ENCODE data around the gene GNG12. TPM values are rescaled to one million over a fixed set of nuclear protein-coding genes. Genes with fewer than 3 reads are reported as not detected.

Gene GNG12
- total RNA-seq, 6 donors from 2014 or later = 14.3 to 54.6 (median 45.1) TPM

DNA sequence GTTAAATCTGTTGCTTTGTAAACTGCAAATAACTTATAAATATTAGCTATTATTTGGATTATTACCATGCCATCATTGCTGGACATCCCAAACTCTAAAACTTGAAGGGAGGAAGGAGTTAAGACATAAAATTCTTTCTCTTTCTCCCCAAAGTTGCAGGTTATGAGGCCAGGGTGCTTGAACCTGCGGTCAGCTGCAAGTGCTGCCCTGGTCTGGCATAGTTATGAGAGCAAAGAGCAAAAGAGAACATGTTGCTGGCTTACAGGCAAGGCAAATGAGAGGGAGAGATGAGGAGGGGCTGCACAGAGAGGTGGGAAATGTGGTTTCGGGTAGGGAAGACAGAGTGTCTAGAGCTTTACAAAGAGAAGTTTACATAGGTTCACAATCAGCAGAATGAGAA lies 117.4 kb downstream of the GNG12 start:
- Histone ChIP-seq H3K36me3 (no peaks in the 10 kb centered on the region), H3K9me3 (no peaks in the 10 kb centered on the region), H3K27ac (no peak overlapping the region), H3K27me3 (no peaks in the 10 kb centered on the region), H3K4me3 (no peak overlapping the region), H3K4me1 (peaks cover 6 to 22% (median 11%) of the 10 kb centered on the region in 4 donors)
- DNase-seq (no peak), ATAC-seq (ENCODE audit: low FRiP score in 2 of 2) (no peak)
- TF ChIP-seq, protein P1, sequence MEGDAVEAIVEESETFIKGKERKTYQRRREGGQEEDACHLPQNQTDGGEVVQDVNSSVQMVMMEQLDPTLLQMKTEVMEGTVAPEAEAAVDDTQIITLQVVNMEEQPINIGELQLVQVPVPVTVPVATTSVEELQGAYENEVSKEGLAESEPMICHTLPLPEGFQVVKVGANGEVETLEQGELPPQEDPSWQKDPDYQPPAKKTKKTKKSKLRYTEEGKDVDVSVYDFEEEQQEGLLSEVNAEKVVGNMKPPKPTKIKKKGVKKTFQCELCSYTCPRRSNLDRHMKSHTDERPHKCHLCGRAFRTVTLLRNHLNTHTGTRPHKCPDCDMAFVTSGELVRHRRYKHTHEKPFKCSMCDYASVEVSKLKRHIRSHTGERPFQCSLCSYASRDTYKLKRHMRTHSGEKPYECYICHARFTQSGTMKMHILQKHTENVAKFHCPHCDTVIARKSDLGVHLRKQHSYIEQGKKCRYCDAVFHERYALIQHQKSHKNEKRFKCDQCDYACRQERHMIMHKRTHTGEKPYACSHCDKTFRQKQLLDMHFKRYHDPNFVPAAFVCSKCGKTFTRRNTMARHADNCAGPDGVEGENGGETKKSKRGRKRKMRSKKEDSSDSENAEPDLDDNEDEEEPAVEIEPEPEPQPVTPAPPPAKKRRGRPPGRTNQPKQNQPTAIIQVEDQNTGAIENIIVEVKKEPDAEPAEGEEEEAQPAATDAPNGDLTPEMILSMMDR (IDR thresholded peaks at IDR 0.05) = no peak
- TF ChIP-seq POLR2A (IDR thresholded peaks at IDR 0.05) (no peak), EP300 (IDR thresholded peaks at IDR 0.05) (no peak), POLR2AphosphoS5 (IDR thresholded peaks at IDR 0.05) (no peak)
- 79 to 100% methylated on average over 2 of the region's 2 CpGs for WGBS, 2 donors

DNA sequence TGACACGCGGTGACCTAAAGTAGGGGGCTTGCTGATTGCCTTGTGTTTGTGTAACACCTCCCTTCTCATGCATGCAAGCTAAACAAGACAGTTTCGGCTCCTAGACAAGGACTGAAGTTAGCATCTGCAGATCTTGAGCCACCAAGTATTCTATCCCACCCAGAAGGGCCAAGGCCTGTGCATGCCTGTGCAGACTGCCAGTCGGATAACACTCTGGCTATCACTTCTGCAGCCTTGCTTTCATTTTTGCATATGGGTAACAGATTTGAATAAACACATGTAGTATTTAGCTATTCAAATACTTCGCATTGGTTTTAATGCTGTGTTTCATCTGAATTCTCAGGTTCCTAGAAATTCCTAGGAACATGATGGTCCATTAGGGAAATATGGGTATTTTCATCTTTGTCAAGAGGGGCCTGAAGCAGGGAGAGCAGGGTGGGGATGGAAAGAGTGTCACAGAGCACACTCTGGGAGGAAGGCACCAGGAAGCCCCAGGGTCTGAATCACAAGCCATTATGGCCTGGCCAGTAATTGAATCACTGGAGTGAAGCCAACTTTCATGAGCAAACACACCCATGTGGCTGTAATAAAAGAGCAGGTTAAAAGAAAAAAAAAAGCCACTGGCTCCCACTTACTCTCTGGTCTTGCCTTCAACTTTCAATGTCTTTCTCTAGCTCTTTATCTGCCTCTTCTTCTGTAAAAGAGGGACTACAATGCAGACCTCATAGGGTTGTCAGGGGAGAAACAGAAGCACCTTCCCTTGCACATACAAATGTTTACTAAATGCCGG lies 120.0 kb downstream of the GNG12 start:
- 83 to 90% methylated on average over 6 of the region's 6 CpGs for WGBS, 2 donors
- H3K27ac ChIP-seq = no peak overlapping the region
- ATAC-seq (ENCODE audit: low FRiP score in 2 of 2) (peak in 1 of 2 donors; percentile 75), DNase-seq (no peak)
- TF ChIP-seq EP300 (IDR thresholded peaks at IDR 0.05) = no peak
- TF ChIP-seq, protein P1 (IDR thresholded peaks at IDR 0.05) = no peak
- H3K4me1 ChIP-seq = peaks cover 6 to 25% (median 11%) of the 10 kb centered on the region in 4 donors
- no peaks in the 10 kb centered on the region for H3K27me3 ChIP-seq
- H3K4me3 ChIP-seq = no peak overlapping the region
- no peaks in the 10 kb centered on the region for H3K36me3 ChIP-seq
- no peaks in the 10 kb centered on the region for H3K9me3 ChIP-seq

DNA sequence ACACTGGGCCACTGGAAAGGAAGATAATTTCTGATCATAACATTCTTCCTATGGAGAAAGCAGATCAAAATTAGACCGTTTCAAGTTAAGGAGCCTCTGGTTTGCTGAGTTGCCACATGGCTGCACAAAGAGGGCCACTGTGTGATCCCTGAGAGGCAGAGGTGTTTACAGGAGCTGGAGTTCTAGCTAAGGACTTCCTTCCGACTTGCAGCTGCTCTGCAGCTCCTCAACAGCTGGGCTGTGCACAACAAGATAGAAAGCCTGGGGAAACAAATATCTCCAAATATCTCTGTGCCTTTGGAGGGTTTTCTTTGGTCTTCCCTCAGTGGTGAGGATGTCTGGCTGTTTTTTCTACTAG lies 121.4 kb downstream of the GNG12 start:
- no peak for ATAC-seq (ENCODE audit: low FRiP score in 2 of 2)
- TF ChIP-seq EP300 (IDR thresholded peaks at IDR 0.05) = no peak
- TF ChIP-seq POLR2AphosphoS5 (IDR thresholded peaks at IDR 0.05) = no peak
- TF ChIP-seq, protein P1 (IDR thresholded peaks at IDR 0.05) = no peak
- no peak for TF ChIP-seq POLR2A (IDR thresholded peaks at IDR 0.05)
- Histone ChIP-seq H3K36me3 (peaks cover 0 to 5% (median 0%) of the 10 kb centered on the region in 4 donors), H3K27me3 (no peaks in the 10 kb centered on the region), H3K4me3 (no peak overlapping the region), H3K4me1 (peaks cover 6 to 27% (median 11%) of the 10 kb centered on the region in 4 donors), H3K27ac (no peak overlapping the region), H3K9me3 (no peaks in the 10 kb centered on the region)
- no peak for DNase-seq
- 39 to 43% methylated on average over 2 of the region's 2 CpGs for WGBS, 2 donors

DNA sequence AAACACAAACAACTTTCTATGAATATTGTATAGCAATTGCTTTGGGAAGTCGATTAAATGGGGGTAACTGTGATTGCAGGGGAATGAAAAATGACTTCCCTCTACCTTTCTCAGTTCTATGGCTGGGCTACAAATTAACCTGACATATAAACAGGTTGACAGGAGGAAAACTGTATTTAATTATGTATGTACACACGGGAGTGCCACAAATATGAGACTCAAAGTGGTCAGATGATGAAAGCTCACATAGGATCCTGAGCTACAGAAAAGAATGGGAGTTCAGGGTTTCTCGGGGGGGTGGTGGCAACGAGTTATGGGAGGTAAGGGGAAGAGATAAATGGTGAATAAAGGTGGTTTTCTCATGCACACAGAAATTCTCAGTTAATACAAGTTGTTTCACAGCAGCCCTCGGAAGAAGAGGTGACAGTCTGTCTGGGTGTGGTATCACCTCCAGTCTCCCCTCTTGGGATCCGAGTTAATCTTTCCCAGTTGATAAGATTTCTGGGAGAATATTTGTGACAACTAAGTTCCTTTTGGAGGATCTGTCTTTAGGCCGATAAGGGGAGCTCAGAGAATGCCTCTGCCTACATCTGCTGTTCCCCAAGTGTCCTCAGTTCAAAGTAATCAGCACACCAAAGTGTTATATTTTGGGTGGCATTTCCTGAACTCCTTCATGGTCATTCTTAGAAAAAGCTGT lies 122.0 kb downstream of the GNG12 start:
- H3K4me1 ChIP-seq = peaks cover 6 to 27% (median 11%) of the 10 kb centered on the region in 4 donors
- H3K27ac ChIP-seq = no peak overlapping the region
- H3K4me3 ChIP-seq = no peak overlapping the region
- DNase-seq (no peak), ATAC-seq (ENCODE audit: low FRiP score in 2 of 2) (no peak)
- 70 to 72% methylated on average over 7 of the region's 7 CpGs for WGBS, 2 donors
- no peaks in the 10 kb centered on the region for H3K27me3 ChIP-seq
- no peaks in the 10 kb centered on the region for H3K9me3 ChIP-seq
- TF ChIP-seq POLR2A (IDR thresholded peaks at IDR 0.05) (no peak), POLR2AphosphoS5 (IDR thresholded peaks at IDR 0.05) (no peak), EP300 (IDR thresholded peaks at IDR 0.05) (no peak)
- TF ChIP-seq, protein P1 (IDR thresholded peaks at IDR 0.05) = no peak
- peaks cover 0 to 7% (median 0%) of the 10 kb centered on the region in 4 donors for H3K36me3 ChIP-seq

All from upper lobe of left lung (tissue), 6 donors.